ENCODE measurements around the gene ASCL2. TPM values are rescaled to one million over a fixed set of nuclear protein-coding genes. Genes with fewer than 3 reads are reported as not detected.

ASCL2 gene
- total and polyA plus RNA-seq, 2 experiments from 2014 or later = not detected

- H3K9me3 ChIP-seq (ENCODE audit: low read depth) = no peaks in the 10 kb centered on the region
- no peak for DNase-seq (ENCODE audit: low read depth in 1 of 2, low spot score in 1 of 2)
- H3K4me1 ChIP-seq (ENCODE audit: low read depth) = peaks cover 15% of the 10 kb centered on the region
- H3K4me3 ChIP-seq = no peak overlapping the region
- H3K27me3 ChIP-seq = no peaks in the 10 kb centered on the region
- H3K36me3 ChIP-seq = no peaks in the 10 kb centered on the region
- no peak for TF ChIP-seq CTCF (IDR thresholded peaks at IDR 0.05; ENCODE audit: low read depth, low read length)
- no peak overlapping the region for H3K27ac ChIP-seq
Measured at GRCh38 chr11:2316963-2317244, 46.5 kb upstream of the ASCL2 start.

GRCh38 chr11:2316169-2316962 lies 46.0 kb upstream of the ASCL2 start:
- Histone ChIP-seq H3K27me3 (no peaks in the 10 kb centered on the region), H3K27ac (no peak overlapping the region), H3K4me1 (ENCODE audit: low read depth) (peaks cover 15% of the 10 kb centered on the region), H3K36me3 (no peaks in the 10 kb centered on the region), H3K4me3 (no peak overlapping the region), H3K9me3 (ENCODE audit: low read depth) (no peaks in the 10 kb centered on the region)
- DNase-seq (ENCODE audit: low read depth in 1 of 2, low spot score in 1 of 2) = no peak
- no peak for TF ChIP-seq CTCF (IDR thresholded peaks at IDR 0.05; ENCODE audit: low read depth, low read length)

GRCh38 chr11:2315395-2316168 lies 45.2 kb upstream of the ASCL2 start:
- H3K4me1 ChIP-seq (ENCODE audit: low read depth) = peaks cover 15% of the 10 kb centered on the region
- no peak for DNase-seq (ENCODE audit: low read depth in 1 of 2, low spot score in 1 of 2)
- no peak for TF ChIP-seq CTCF (IDR thresholded peaks at IDR 0.05; ENCODE audit: low read depth, low read length)

GRCh38 chr11:2314525-2315394 lies 44.4 kb upstream of the ASCL2 start:
- Histone ChIP-seq H3K4me3 (no peak overlapping the region), H3K27me3 (no peaks in the 10 kb centered on the region), H3K9me3 (ENCODE audit: low read depth) (no peaks in the 10 kb centered on the region), H3K4me1 (ENCODE audit: low read depth) (peaks cover 15% of the 10 kb centered on the region), H3K36me3 (no peaks in the 10 kb centered on the region), H3K27ac (peak overlapping the region; percentile 76)
- TF ChIP-seq CTCF (IDR thresholded peaks at IDR 0.05; ENCODE audit: low read depth, low read length) = no peak
- peak; percentile 87 to 98 for DNase-seq (ENCODE audit: low read depth in 1 of 2, low spot score in 1 of 2)

More at GRCh38 chr11:2315395-2316168, 45.2 kb upstream of the ASCL2 start:
- H3K36me3 ChIP-seq = no peaks in the 10 kb centered on the region
- no peak overlapping the region for H3K4me3 ChIP-seq
- no peaks in the 10 kb centered on the region for H3K9me3 ChIP-seq (ENCODE audit: low read depth)
- H3K27me3 ChIP-seq = no peaks in the 10 kb centered on the region
- no peak overlapping the region for H3K27ac ChIP-seq

- no peaks in the 10 kb centered on the region for H3K36me3 ChIP-seq
- peaks cover 15% of the 10 kb centered on the region for H3K4me1 ChIP-seq (ENCODE audit: low read depth)
Measured at GRCh38 chr11:2314136-2314524, 43.7 kb upstream of the ASCL2 start.

More at GRCh38 chr11:2314136-2314524, 43.7 kb upstream of the ASCL2 start:
- H3K4me3 ChIP-seq = no peak overlapping the region
- H3K27me3 ChIP-seq = no peaks in the 10 kb centered on the region
- peak overlapping the region; percentile 76 for H3K27ac ChIP-seq
- DNase-seq (ENCODE audit: low read depth in 1 of 2, low spot score in 1 of 2) = no peak
- no peak for TF ChIP-seq CTCF (IDR thresholded peaks at IDR 0.05; ENCODE audit: low read depth, low read length)
- H3K9me3 ChIP-seq (ENCODE audit: low read depth) = no peaks in the 10 kb centered on the region
